Measurements from ENCODE around the gene TMSB10.

Gene TMSB10

GRCh38 chr2:84925724-84926376, 20.4 kb downstream of the TMSB10 start:
- DNase-seq (ENCODE audit: extremely low read depth, low read depth) = peak; percentile 71
- TF ChIP-seq, protein P1, sequence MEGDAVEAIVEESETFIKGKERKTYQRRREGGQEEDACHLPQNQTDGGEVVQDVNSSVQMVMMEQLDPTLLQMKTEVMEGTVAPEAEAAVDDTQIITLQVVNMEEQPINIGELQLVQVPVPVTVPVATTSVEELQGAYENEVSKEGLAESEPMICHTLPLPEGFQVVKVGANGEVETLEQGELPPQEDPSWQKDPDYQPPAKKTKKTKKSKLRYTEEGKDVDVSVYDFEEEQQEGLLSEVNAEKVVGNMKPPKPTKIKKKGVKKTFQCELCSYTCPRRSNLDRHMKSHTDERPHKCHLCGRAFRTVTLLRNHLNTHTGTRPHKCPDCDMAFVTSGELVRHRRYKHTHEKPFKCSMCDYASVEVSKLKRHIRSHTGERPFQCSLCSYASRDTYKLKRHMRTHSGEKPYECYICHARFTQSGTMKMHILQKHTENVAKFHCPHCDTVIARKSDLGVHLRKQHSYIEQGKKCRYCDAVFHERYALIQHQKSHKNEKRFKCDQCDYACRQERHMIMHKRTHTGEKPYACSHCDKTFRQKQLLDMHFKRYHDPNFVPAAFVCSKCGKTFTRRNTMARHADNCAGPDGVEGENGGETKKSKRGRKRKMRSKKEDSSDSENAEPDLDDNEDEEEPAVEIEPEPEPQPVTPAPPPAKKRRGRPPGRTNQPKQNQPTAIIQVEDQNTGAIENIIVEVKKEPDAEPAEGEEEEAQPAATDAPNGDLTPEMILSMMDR (IDR thresholded peaks at IDR 0.05; ENCODE audit: low read depth, low read length) = peak; percentile 82

DNA sequence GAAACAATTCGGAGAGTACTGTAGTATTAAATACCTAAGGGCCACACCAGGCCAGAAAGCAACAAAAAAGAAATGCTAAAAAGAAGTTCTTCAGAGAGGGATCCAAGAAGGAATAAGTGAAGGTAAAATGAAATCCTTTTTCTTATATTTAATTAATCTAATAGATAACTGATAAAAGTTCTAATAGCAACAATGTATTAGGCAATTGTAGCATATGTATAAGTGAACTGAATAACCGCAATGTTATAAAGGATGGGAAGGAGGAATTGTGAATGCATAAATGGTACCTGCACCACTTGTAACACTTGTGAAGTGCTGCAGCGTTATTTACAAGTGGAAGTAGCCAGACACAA, 21.8 kb downstream of the TMSB10 start:
- DNase-seq (ENCODE audit: extremely low read depth, low read depth) = no peak
- TF ChIP-seq, protein P1 (IDR thresholded peaks at IDR 0.05; ENCODE audit: low read depth, low read length) = no peak

GRCh38 chr2:84931384-84931821, 25.9 kb downstream of the TMSB10 start:
- TF ChIP-seq, protein P1 (IDR thresholded peaks at IDR 0.05; ENCODE audit: low read depth, low read length) = no peak

GRCh38 chr2:84938194-84938879, 32.9 kb downstream of the TMSB10 start:
- DNase-seq (ENCODE audit: extremely low read depth, low read depth) = no peak
- TF ChIP-seq, protein P1 (IDR thresholded peaks at IDR 0.05; ENCODE audit: low read depth, low read length) = no peak

More at GRCh38 chr2:84931384-84931821, 25.9 kb downstream of the TMSB10 start:
- no peak for DNase-seq (ENCODE audit: extremely low read depth, low read depth)

GRCh38 chr2:84939426-84940087, 34.1 kb downstream of the TMSB10 start:
- TF ChIP-seq, protein P1 (IDR thresholded peaks at IDR 0.05; ENCODE audit: low read depth, low read length) = no peak
- DNase-seq (ENCODE audit: extremely low read depth, low read depth) = no peak

- TF ChIP-seq, protein P1 (IDR thresholded peaks at IDR 0.05; ENCODE audit: low read depth, low read length) = no peak
Observed at GRCh38 chr2:84940088-84940470, 34.6 kb downstream of the TMSB10 start.

More at GRCh38 chr2:84940088-84940470, 34.6 kb downstream of the TMSB10 start:
- no peak for DNase-seq (ENCODE audit: extremely low read depth, low read depth)
